Heart left ventricle (tissue), 13 donors: ENCODE measurements around the gene AFAP1L2.

Experiments
- POLR2A ChIP-seq, 2 donors: fragments of 450-650 bp; IDR thresholded peaks; one replicate each; pipeline ENCODE4 v1.6.1; 2017; ENCODE audit warnings: antibody characterized with exemption in 2 of 2, mild to moderate bottlenecking in 2 of 2, moderate library complexity in 2 of 2
- TF ChIP-seq, protein P1 (sequence below), 12 donors: fragments of 200-600 bp; sonication (generic) in 4 of 12; IDR thresholded peaks; one replicate each; pipeline versions ENCODE4 v1.5.0 to v1.8.0; 2018 to 2022; ENCODE audit warnings: antibody characterized with exemption in 12 of 12, mild to moderate bottlenecking in 5 of 12
- donor health status: ischemic (EF 13 %, LVEDD 7.1; RV severe dilation, severe dysfunction).
- donor health status: DM: no; HTN: yes; CAD: no.
- donor health status: DM: no; HTN: no; CAD: no.
- donor health status: ischemic (EF 25% LVEDD 6.9; RV normal size, moderate dysfunction).
- donor health status: ischemic (EF 25% LVEDD 5.7; RV mildly dilated, moderate dysfunction).
- donor health status: ischemic (EF 35%, LVEDD 5.7; RV mildly dilated, moderate dysfunction).
- donor health status: nonischemic (EF 11% LVEDD 7.7; RV severe dilation, severe dysfunction).
- donor health status: DM: yes; HTN: yes; CAD: no.
- donor health status: PGD.
- donor health status: ischemic (EF 29% LVEDD 5.4; RV normal size, mild dysfunction).
- donor health status: nonischemic (EF 23%, LVEDD 6.1; RV moderate dilation, normal function).

DNA sequence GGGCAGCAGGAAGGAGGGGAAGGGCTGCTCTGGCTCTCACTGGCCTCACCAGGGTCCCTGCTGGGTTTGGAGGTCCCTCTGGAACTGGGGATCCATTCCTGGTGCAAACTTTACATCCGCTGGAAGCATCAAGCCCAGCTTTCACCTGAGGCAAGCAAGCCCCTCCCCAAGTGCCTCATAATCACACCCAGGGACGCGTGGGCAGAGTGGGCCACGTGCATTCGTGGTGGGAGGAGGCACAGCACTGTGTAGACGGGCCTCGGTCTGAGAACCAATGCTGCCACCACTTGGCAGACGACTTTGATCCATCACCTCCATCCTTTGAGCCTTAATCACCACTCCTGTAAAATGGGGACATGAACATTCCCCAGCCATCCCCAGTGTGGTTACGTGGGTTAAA, 91.2 kb downstream of the AFAP1L2 start:
- TF ChIP-seq, protein P1, sequence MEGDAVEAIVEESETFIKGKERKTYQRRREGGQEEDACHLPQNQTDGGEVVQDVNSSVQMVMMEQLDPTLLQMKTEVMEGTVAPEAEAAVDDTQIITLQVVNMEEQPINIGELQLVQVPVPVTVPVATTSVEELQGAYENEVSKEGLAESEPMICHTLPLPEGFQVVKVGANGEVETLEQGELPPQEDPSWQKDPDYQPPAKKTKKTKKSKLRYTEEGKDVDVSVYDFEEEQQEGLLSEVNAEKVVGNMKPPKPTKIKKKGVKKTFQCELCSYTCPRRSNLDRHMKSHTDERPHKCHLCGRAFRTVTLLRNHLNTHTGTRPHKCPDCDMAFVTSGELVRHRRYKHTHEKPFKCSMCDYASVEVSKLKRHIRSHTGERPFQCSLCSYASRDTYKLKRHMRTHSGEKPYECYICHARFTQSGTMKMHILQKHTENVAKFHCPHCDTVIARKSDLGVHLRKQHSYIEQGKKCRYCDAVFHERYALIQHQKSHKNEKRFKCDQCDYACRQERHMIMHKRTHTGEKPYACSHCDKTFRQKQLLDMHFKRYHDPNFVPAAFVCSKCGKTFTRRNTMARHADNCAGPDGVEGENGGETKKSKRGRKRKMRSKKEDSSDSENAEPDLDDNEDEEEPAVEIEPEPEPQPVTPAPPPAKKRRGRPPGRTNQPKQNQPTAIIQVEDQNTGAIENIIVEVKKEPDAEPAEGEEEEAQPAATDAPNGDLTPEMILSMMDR (IDR thresholded peaks at IDR 0.05), result no peak
- TF ChIP-seq POLR2A (IDR thresholded peaks at IDR 0.05), result no peak
